ENCODE data around the gene CTIF. TPM values are rescaled to one million over a fixed set of nuclear protein-coding genes. Genes with fewer than 3 reads are reported as not detected.
A peak's percentile ranks its signal among the peaks of the same experiment; 100 is the strongest.

CTIF gene
- total RNA-seq, 1 donor from 2014 or later = 81.9 TPM

DNA sequence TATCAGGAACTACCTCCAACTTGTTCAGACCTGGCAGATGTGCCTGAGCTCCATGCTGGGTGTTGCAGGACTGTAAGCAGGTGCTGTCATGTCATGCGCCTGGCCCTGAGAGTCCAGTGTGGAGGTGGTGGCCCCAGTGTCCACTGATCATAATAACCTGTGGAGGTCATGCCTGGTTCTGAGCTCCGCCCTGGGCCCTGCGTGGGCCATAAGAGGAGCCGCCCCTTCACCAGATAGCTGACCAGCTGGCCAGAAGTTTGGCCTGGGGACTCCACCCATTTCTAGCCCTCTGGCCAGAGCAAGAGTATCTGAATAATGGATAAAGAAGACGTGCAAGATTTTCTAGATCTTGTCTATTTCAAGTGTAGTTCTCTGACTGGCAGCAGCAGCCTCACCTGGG is 72.4 kb downstream of the CTIF start:
- no peak for ATAC-seq
- no peak for DNase-seq (ENCODE audit: low spot score)
- intact Hi-C loops (cut with DNase I) = no loop called here

- DNase-seq (ENCODE audit: low spot score) (no peak), ATAC-seq (no peak)
- intact Hi-C loops (cut with DNase I) = no loop called here
These were observed 73.1 kb downstream of the CTIF start for GRCh38 chr18:48611785-48612480.

- no peak for ATAC-seq
- DNase-seq (ENCODE audit: low spot score) = no peak
- intact Hi-C loops (cut with DNase I) = no loop called here
These were observed 73.7 kb downstream of the CTIF start for GRCh38 chr18:48612511-48612910.

DNA sequence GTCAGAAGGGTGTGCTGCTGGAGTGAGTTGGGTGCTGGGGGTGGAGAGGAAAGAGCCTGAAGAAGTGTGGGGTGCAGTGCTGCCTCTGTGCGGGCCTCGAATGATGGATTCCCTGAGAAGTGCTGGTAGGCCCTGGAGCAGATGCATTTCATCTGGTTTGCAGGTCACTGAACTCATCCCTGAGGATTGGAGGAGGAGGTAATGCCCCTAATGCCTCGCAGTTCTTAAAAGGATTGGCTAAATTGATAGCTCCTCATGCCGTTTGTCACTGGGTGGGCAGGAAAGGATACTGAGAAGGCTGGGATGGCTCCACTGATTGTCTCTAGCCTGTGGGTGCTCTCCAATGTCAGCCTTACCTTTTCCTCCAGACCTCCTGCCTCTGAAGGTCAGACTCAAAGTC is 74.1 kb downstream of the CTIF start:
- no peak for ATAC-seq
- no peak for DNase-seq (ENCODE audit: low spot score)
- intact Hi-C loops (cut with DNase I) = no loop called here

GRCh38 chr18:48613589-48614404 is 75.0 kb downstream of the CTIF start:
- intact Hi-C loops (cut with DNase I) = no loop called here
- ATAC-seq (peak; percentile 85), DNase-seq (ENCODE audit: low spot score) (no peak)

GRCh38 chr18:48615566-48616401 is 77.0 kb downstream of the CTIF start:
- intact Hi-C loops (cut with DNase I) = no loop called here
- ATAC-seq (no peak), DNase-seq (ENCODE audit: low spot score) (no peak)

DNA sequence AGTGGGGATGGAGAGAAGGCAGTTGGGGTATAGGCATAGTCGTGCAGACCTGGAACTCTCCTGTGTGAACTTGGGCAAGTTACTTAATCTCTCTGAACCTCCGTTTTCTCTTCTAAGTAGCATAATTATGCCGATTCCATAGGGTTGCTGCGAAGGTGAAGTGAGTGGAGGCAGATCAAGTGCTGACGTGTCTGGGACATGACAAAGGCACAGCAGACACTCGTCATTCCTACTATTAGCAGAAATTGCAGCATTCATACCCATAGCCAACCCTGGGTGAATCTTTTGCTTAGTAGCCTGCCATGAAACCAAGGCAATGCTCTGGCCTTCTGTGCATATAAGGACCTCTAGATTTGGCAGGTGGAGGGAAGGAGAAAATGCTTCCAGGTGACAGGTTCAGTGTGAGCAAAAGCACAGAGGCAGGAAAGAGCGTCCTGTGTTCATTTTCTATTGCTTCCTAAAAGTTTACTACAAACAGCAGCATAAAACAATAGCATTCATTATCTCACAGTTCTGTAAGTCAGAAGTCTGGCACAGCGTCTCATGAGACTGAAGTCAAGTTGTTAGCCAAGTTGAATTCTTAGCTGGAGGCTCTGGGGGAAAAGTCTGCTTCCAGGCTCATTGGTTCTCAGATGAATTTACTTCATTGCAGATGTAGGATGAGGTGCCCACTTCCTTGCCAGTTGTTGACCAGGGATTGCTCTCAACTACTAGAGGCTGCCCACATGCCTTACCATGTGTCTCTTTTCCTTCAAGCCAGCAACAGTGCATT is 77.8 kb downstream of the CTIF start:
- peak; percentile 11 for ATAC-seq
- intact Hi-C loops (cut with DNase I) = no loop called here
- DNase-seq (ENCODE audit: low spot score) = no peak

DNA sequence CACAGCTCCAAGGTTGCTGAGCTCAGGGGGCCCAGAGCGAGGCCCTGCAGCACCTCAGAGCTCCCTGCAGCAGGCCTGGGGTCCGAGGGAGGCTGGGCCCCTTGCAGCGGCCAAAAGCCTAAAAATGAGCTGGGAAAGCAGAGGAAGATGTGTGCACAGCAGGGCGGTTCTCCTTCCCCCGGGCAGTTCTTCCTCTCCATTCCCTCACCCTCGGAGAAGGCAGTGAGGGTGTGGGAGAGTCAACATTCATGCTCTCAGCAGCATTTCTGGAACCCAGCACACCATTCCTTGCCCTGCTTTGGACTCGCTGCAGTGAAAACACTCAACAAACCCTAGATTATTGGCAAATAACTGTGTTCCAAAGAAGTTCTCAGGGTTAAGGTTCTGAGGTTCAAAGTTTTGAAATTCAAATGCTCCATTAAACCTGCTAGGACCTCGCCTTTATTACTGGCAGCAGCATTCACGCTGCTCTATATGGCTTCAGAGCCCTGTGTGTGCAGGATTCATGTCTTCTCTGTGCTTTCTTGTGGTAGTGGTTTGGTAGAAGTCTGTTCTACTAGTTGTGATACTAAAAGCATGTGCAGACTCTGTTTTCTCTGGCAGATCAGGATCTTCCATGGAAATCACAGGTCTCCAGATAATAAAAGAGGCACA is 79.1 kb downstream of the CTIF start:
- ATAC-seq = peak; percentile 47

DNA sequence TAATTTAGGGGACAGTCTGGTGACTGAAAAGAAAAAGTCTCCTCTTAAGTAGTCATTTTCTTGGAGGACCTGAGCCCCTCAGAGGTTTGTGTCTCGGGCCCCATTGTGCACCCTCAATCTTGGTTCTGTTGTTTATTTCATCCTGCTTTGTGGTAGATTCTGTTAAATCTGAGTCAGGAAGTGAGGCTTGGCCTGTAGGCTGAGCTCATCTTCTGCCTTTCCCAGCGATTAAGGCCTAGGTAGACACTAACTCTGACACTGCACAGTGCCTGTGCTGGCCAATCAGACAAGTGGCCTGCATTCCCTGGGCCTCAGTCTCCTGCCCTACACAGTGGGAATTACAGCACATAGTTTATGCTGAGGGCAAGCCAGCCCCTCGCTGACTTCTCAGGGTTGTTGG is 80.2 kb downstream of the CTIF start:
- no peak for ATAC-seq
- intact Hi-C loops (cut with DNase I) = no loop called here
- no peak for DNase-seq (ENCODE audit: low spot score)

More for the DNA sequence above, 79.1 kb downstream of the CTIF start:
- intact Hi-C loops (cut with DNase I) = no loop called here
- no peak for DNase-seq (ENCODE audit: low spot score)

GRCh38 chr18:48619501-48619900 is 80.7 kb downstream of the CTIF start:
- ATAC-seq = no peak
- DNase-seq (ENCODE audit: low spot score) = no peak
- intact Hi-C loops (cut with DNase I) = no loop called here

GRCh38 chr18:48620071-48620470 is 81.2 kb downstream of the CTIF start:
- no peak for DNase-seq (ENCODE audit: low spot score)
- intact Hi-C loops (cut with DNase I) = no loop called here
- no peak for ATAC-seq

- DNase-seq (ENCODE audit: low spot score) (no peak), ATAC-seq (no peak)
- intact Hi-C loops (cut with DNase I) = no loop called here
These were observed 82.4 kb downstream of the CTIF start for GRCh38 chr18:48621240-48621639.

DNA sequence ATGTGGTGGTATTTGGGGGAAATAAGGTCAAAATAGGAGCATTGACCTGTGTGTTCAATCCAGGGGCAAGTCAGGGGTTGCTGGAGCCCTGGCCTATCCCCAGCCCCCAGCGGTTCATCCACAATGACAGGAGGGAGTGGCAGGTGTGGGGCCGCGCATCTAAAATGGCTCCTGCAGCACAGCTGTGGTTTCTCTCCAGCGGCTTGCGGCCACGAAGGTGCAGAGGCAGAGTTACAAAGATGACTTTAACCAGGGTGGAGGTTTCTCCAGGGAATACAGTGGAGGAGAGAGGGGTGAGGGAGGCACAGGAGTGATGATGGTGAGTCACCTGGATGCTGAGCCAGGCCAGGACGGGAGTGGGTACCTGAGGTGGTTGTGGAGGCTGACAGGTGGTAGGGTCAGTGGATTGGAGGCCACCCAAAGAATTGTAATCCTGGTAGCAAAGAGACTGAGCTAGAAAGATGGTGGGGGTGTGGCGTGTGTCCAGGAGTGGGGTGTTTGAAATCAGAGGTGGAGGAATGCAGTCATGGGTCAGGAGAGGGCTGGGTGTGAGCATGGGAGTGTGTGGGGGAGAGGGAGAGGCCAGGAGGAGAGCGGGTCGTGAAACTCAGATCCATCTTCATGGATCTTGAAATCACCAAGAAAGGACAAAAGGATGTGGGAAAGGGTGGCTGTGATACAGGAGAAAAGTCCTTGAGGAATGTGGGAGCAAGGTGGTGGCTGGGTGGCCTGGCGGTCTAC is 83.2 kb downstream of the CTIF start:
- DNase-seq (ENCODE audit: low spot score) = no peak
- peak; percentile 5 for ATAC-seq
- intact Hi-C loops (cut with DNase I) = no loop called here

GRCh38 chr18:48622911-48623431 is 84.1 kb downstream of the CTIF start:
- intact Hi-C loops (cut with DNase I) = no loop called here
- ATAC-seq (peak; percentile 23), DNase-seq (ENCODE audit: low spot score) (no peak)

DNA sequence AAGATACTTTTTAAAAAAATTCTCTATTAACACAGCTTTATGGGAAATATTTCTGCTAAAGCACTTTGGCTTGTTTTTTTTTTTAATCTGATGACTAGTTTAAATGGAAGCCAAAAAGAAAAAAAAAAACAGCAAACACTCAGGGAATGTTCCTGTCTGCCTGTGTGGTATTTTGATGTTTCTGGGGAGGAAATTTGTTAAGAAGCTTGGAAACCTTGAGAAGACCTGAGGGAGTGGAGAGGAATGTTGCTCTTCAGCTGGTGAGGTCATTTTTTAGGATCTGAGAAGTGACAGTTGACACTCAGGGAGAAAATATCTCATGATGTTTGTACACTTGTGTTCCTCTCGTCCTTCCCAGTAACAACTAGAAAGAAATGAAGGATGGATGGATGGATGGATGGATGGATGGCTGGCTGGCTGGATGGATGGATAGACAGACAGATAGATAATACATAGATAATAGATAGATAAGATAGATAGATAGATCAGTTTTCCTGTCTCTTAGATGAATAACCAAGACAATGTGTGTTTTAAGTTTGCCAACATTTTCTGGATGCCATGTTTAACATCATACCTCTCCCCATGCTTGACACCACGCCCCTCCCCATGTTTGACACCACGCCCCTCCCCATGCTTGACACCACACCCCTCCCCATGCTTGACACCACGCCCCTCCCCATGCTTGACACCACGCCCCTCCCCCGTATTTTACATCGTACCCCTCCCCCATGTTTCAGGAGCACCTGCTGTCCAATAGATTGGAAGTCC is 84.8 kb downstream of the CTIF start:
- no peak for DNase-seq (ENCODE audit: low spot score)
- peak; percentile 68 for ATAC-seq
- intact Hi-C loops (cut with DNase I) = no loop called here

DNA sequence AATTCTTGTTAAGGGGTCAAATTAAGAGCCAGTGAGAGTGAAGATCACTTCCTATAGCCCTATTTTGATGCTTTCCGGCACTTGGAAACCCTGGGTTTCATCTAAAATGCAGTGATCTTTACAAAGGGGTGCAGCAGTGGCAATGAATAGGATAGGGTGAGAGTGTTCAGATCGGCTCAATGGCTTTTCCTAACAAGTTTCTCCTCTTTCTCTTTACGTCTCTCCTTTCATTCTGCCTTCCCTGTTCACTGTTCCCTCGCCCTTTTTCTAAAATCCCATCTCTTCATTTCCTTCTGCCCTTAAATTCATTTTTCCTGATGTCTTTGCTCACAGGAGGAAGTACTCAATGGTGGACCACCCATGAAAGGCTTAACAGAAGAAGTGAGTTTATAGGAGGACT is 86.0 kb downstream of the CTIF start:
- intact Hi-C loops (cut with DNase I) = no loop called here
- ATAC-seq (no peak), DNase-seq (ENCODE audit: low spot score) (no peak)

DNA sequence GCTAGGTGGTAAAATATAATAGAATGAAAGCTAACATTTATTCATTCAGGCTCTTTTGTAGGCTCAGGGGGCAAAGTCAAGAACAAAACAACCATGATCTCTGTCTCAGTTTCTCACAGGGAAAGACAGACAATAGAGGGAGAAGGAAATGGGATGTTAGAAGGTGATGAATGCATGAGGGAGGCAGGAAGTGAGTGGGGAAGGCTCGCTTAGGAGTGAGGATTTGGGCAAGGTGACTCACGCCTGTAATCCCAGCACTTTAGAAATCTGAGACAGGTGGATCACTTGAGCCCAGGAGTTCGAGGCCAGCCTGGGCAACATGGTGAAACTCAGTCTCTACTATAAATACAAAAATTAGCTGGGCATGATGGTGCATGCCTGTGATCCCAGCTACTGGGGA is 88.4 kb downstream of the CTIF start:
- ATAC-seq = no peak
- DNase-seq (ENCODE audit: low spot score) = no peak
- intact Hi-C loops (cut with DNase I) = no loop called here

All from sciatic nerve (tissue), 2 donors.